Trophoblast cell (in vitro differentiated cells and primary cell): ENCODE measurements around the gene PUM2.

Experiments used
- DNase-seq, 2 donors: peaks; one replicate each; pipeline ENCODE4 v3.0.0-alpha.2; 2016
- H2AFZ ChIP-seq: 2 replicates; pipeline ENCODE4 v1.6.1; 2013; ENCODE audit warnings: low read length, moderate library complexity, mild to moderate bottlenecking; ENCODE audit not compliant: insufficient read depth, poor library complexity
- H2AK5ac ChIP-seq: 2 replicates; pipeline ENCODE4 v1.6.1; 2013; ENCODE audit warnings: mild to moderate bottlenecking, low read length
- H2BK120ac ChIP-seq: 2 replicates; pipeline ENCODE4 v1.6.1; 2013; ENCODE audit warnings: low read length, mild to moderate bottlenecking, moderate library complexity; ENCODE audit not compliant: insufficient read depth, poor library complexity
- H2BK12ac ChIP-seq: 2 replicates; pipeline ENCODE4 v1.6.1; 2013; ENCODE audit warnings: mild to moderate bottlenecking, low read length, moderate library complexity
- H2BK5ac ChIP-seq: 2 replicates; pipeline ENCODE4 v1.6.1; 2013; ENCODE audit warnings: low read length, low read depth, moderate library complexity, mild to moderate bottlenecking; ENCODE audit not compliant: poor library complexity
- H3K14ac ChIP-seq: 2 replicates; pipeline ENCODE4 v1.6.1; 2013; ENCODE audit warnings: mild to moderate bottlenecking, low read length
- H3K18ac ChIP-seq: 2 replicates; pipeline ENCODE4 v1.6.1; 2013; ENCODE audit warnings: mild to moderate bottlenecking, low read length
- H3K23ac ChIP-seq: 2 replicates; pipeline ENCODE4 v1.6.1; 2013; ENCODE audit warnings: low read length
- H3K27ac ChIP-seq: 2 replicates; pipeline ENCODE4 v1.5.1; 2013; ENCODE audit warnings: low read depth, mild to moderate bottlenecking, inconsistent platforms, low read length, moderate library complexity
- H3K27me3 ChIP-seq: 2 replicates; pipeline ENCODE4 v1.6.1; 2013; ENCODE audit warnings: inconsistent platforms, mild to moderate bottlenecking, low read length, moderate library complexity; ENCODE audit not compliant: insufficient read depth
- H3K36me3 ChIP-seq, 2 experiments: 1 replicate in 1 of 2; 2 replicates in 1 of 2; pipeline ENCODE4 v1.6.1; 2013; ENCODE audit warnings: low read length in 2 of 2, mild to moderate bottlenecking in 2 of 2, moderate library complexity in 1 of 2; ENCODE audit not compliant: insufficient read depth in 2 of 2, control insufficient read depth in 1 of 2
- H3K4ac ChIP-seq: 2 replicates; pipeline ENCODE4 v1.6.1; 2013; ENCODE audit warnings: low read depth, mild to moderate bottlenecking, low read length, moderate library complexity
- H3K4me1 ChIP-seq, 2 experiments: 1 replicate in 1 of 2; 2 replicates in 1 of 2; pipeline ENCODE4 v1.6.1; 2013; ENCODE audit warnings: low read length in 2 of 2, mild to moderate bottlenecking in 2 of 2, moderate library complexity in 1 of 2; ENCODE audit not compliant: insufficient read depth in 2 of 2, control insufficient read depth in 1 of 2
- H3K4me2 ChIP-seq: 2 replicates; pipeline ENCODE4 v1.6.1; 2013; ENCODE audit warnings: inconsistent platforms, mild to moderate bottlenecking, low read length, moderate library complexity
- H3K4me3 ChIP-seq: 2 replicates; pipeline ENCODE4 v1.5.1; 2013; ENCODE audit warnings: mild to moderate bottlenecking, low read depth, low read length, inconsistent platforms
- H3K79me1 ChIP-seq: one replicate; pipeline ENCODE4 v1.6.1; 2013; ENCODE audit warnings: low read length
- H3K79me2 ChIP-seq: 2 replicates; pipeline ENCODE4 v1.6.1; 2013; ENCODE audit warnings: low read length, mild to moderate bottlenecking; ENCODE audit not compliant: control insufficient read depth, insufficient read depth, poor library complexity
- H3K9ac ChIP-seq: 2 replicates; pipeline ENCODE4 v1.6.1; 2013; ENCODE audit warnings: mild to moderate bottlenecking, low read length
- H3K9me3 ChIP-seq: 2 replicates; pipeline ENCODE4 v1.6.1; 2013; ENCODE audit warnings: low read depth, mild to moderate bottlenecking, control low read depth, inconsistent platforms, low read length; ENCODE audit not compliant: insufficient read depth
- H4K12ac ChIP-seq: 2 replicates; pipeline ENCODE4 v1.6.1; 2013; ENCODE audit warnings: low read depth, mild to moderate bottlenecking, low read length, moderate library complexity
- H4K8ac ChIP-seq: 2 replicates; pipeline ENCODE4 v1.6.1; 2013; ENCODE audit warnings: low read depth, mild to moderate bottlenecking, low read length, moderate library complexity
- H4K91ac ChIP-seq: one replicate; pipeline ENCODE4 v1.6.1; 2013; ENCODE audit warnings: low read depth, mild to moderate bottlenecking, low read length, moderate library complexity
- WGBS: extraction: QIAGEN DNeasy Blood & Tissue Kit; methylation state at CpG from one replicate; pipeline ENCODE4 v1.1.7; 2013; ENCODE audit warnings: missing lambda C conversion rate; ENCODE audit not compliant: insufficient read length, insufficient coverage; ENCODE audit errors: extremely low coverage; 5-methylcytosine and 5-hydroxymethylcytosine counted together

Gene PUM2

DNA sequence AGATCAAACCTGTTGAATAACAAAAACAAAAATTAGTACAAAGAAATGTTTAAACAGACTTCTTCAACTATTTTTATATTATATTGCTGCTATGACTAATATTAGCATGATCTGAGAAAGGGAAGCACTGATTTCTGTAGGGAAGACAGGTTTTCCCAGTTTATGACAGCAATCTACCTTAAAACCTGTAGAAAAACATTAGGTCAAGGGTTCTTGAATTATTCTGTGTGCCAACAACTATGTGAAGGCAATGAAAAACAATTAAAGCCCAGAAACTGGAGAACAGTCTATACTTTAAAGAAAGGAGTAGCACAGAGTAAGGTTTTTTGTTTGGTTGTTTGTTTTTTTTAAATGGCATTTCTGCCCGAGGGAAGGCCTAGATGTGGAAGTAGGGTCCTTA, 23.3 kb downstream of the PUM2 start:
- no CpG with 5 or more reads among the region's 1 CpG for WGBS
- Histone ChIP-seq H3K4me1 (peaks cover 6 to 7% of the 10 kb centered on the region in 2 experiments), H2BK5ac (no peak overlapping the region), H3K36me3 (peaks cover 3 to 8% of the 10 kb centered on the region in 2 experiments), H3K23ac (no peak overlapping the region), H4K8ac (no peak overlapping the region), H3K9me3 (no peaks in the 10 kb centered on the region), H3K4me3 (no peak overlapping the region), H3K27me3 (no peaks in the 10 kb centered on the region), H2AK5ac (no peak overlapping the region), H3K27ac (no peak overlapping the region), H2BK12ac (no peak overlapping the region), H3K4ac (no peak overlapping the region), H3K79me2 (peaks cover 12% of the 10 kb centered on the region), H3K79me1 (no peaks in the 10 kb centered on the region), H3K18ac (no peak overlapping the region), H3K14ac (no peak overlapping the region), H3K9ac (no peak overlapping the region), H4K91ac (no peak overlapping the region), H3K4me2 (no peak overlapping the region), H2AFZ (no peak overlapping the region), H4K12ac (no peak overlapping the region), H2BK120ac (no peak overlapping the region)
- peak in 1 of 2 donors; percentile 52 for DNase-seq

DNA sequence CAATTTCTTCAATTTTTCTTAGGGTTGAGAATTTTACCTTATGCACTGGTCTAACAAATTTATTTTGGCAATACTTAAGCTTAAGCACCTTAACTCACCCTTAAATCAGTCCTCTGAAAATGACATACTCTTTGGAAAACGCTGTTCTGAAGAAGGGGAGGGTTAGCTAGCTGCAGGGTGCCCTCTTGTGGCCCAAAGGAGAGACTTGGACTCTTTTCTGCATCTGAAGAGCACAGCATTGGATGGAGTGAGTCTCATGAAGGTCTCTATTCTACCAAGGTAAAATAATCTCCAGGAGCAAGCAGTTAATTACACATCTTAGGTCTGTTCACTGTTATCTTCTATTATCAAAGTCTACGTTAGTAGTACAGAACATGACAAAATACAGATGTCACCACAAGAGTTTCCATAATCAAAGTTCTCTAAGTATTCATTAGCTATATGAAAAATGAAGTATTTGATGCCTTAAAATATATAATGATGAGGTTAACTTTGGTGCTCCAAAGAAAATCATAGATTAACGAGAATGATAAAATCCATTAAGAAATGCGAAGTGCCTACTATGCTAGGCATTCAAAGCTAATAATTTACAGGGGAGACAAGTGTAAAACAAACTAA, 24.4 kb downstream of the PUM2 start:
- peak; percentile 56 to 75 for DNase-seq
- Histone ChIP-seq H2BK120ac (no peak overlapping the region), H3K14ac (no peak overlapping the region), H2AFZ (no peak overlapping the region), H3K27me3 (no peaks in the 10 kb centered on the region), H4K8ac (no peak overlapping the region), H4K12ac (no peak overlapping the region), H2BK5ac (no peak overlapping the region), H3K18ac (no peak overlapping the region), H3K4me2 (no peak overlapping the region), H3K27ac (no peak overlapping the region), H2AK5ac (no peak overlapping the region), H3K4me3 (no peak overlapping the region), H3K79me1 (no peaks in the 10 kb centered on the region), H4K91ac (no peak overlapping the region), H3K4ac (no peak overlapping the region), H3K4me1 (peaks cover 6 to 7% of the 10 kb centered on the region in 2 experiments), H3K9ac (no peak overlapping the region), H3K9me3 (no peaks in the 10 kb centered on the region), H2BK12ac (no peak overlapping the region), H3K23ac (no peak overlapping the region), H3K36me3 (peaks cover 4 to 10% of the 10 kb centered on the region in 2 experiments), H3K79me2 (peaks cover 13% of the 10 kb centered on the region)
- no CpG with 5 or more reads among the region's 4 CpGs for WGBS

DNA sequence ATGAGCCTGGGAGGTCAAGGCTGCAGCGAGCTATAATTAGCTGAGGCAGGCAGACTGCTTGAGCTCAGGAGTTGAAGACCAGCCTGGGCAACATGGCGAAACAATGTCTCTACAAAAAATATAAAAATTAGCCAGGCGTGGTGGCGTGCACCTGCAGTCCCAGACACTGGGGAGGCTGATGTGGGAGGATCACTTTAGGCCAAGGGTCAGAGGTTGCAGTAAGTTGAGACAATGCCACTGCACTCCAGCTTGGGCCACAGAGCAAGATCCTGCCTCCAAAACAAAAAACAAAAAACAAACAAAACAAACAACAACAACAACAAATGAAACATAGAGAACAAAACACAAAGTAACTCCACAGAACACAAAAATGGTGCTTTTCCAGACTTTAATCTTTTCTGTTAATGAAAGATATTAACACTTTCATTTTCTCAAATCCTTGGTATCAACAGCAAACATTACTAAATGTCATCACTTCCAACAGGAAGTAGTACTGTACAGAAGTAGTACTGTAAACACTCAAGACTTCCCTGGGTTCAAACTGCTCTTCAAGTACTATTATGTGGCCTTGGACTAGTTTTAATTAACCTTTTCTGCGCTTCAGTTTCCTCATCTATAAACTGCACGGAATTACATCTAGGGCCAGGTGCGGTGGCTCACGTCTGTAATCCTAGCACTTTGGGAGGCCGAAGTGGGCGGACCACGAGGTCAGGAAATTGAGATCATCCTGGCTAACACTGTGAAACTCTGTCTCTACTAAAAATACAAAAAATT, 27.9 kb downstream of the PUM2 start:
- no peak overlapping the region for H3K18ac ChIP-seq
- no peak overlapping the region for H4K12ac ChIP-seq
- H3K79me1 ChIP-seq, result no peaks in the 10 kb centered on the region
- no peak overlapping the region for H2BK5ac ChIP-seq
- WGBS, result no CpG with 5 or more reads among the region's 11 CpGs
- no peak overlapping the region for H2AK5ac ChIP-seq
- DNase-seq, result no peak
- no peak overlapping the region for H3K27ac ChIP-seq
- H2AFZ ChIP-seq, result no peak overlapping the region
- peak overlapping the region; percentile 70 for H3K4ac ChIP-seq
- no peak overlapping the region for H3K23ac ChIP-seq
- H3K9ac ChIP-seq, result no peak overlapping the region
- no peak overlapping the region for H3K4me3 ChIP-seq
- H4K8ac ChIP-seq, result no peak overlapping the region
- no peaks in the 10 kb centered on the region for H3K27me3 ChIP-seq
- no peak overlapping the region for H2BK12ac ChIP-seq
- peaks cover 0 to 2% of the 10 kb centered on the region in 2 experiments for H3K4me1 ChIP-seq
- H4K91ac ChIP-seq, result no peak overlapping the region
- H3K9me3 ChIP-seq, result no peaks in the 10 kb centered on the region
- no peak overlapping the region for H3K14ac ChIP-seq
- H3K4me2 ChIP-seq, result no peak overlapping the region
- peaks cover 10 to 11% of the 10 kb centered on the region in 2 experiments for H3K36me3 ChIP-seq
- no peak overlapping the region for H2BK120ac ChIP-seq
- H3K79me2 ChIP-seq, result peaks cover 3% of the 10 kb centered on the region

DNA sequence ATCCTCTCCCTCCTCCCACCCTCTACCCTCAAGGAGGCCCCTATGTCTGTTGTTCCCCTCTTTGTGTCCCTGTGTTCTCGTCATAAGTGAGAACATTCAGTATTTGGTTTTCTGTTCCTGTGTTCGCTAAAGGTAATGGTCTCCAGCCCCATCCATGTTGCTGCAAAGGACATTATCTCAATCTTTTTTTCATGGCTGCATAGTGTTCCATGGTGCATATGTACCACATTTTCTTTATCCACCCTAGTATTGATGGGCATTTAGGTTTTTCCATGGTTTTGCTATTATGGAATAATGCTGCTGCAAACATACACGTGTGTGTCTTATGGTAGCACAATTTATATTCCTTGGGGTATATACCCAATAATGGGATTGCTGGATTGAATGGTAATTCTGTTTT, 33.0 kb downstream of the PUM2 start:
- no peak for DNase-seq
- no peak overlapping the region for H2BK5ac ChIP-seq
- H3K79me2 ChIP-seq, result peaks cover 3% of the 10 kb centered on the region
- H2BK12ac ChIP-seq, result no peak overlapping the region
- H3K27me3 ChIP-seq, result no peaks in the 10 kb centered on the region
- H3K23ac ChIP-seq, result no peak overlapping the region
- H3K4ac ChIP-seq, result no peak overlapping the region
- no peak overlapping the region for H4K8ac ChIP-seq
- no peak overlapping the region for H3K9ac ChIP-seq
- H2BK120ac ChIP-seq, result no peak overlapping the region
- H3K4me3 ChIP-seq, result no peak overlapping the region
- no peaks in the 10 kb centered on the region for H3K9me3 ChIP-seq
- no peak overlapping the region for H3K27ac ChIP-seq
- H3K4me2 ChIP-seq, result no peak overlapping the region
- no peak overlapping the region for H4K12ac ChIP-seq
- H3K14ac ChIP-seq, result no peak overlapping the region
- WGBS, result no CpG with 5 or more reads among the region's 3 CpGs
- H3K79me1 ChIP-seq, result no peaks in the 10 kb centered on the region
- no peaks in the 10 kb centered on the region for H3K4me1 ChIP-seq
- H2AFZ ChIP-seq, result no peak overlapping the region
- H2AK5ac ChIP-seq, result no peak overlapping the region
- H4K91ac ChIP-seq, result no peak overlapping the region
- peaks cover 21 to 27% of the 10 kb centered on the region in 2 experiments for H3K36me3 ChIP-seq
- no peak overlapping the region for H3K18ac ChIP-seq
